ENCODE data around the gene CD300LD. TPM values are rescaled to one million over a fixed set of nuclear protein-coding genes. Genes with fewer than 3 reads are reported as not detected.

CD300LD gene
- total RNA-seq, 5 donors from 2014 or later (not counting 1 experiment from before 2014, with no cell fraction given): 0.47 TPM; not detected in 4

GRCh38 chr17:74610108-74610507, 18.0 kb upstream of the CD300LD start:
- DNase-seq (no peak), ATAC-seq (replicated peaks in 1 of 4) (no peak)
- no peak overlapping the region for H3K27ac ChIP-seq (ENCODE audit: low read length)
- CTCF ChIA-PET: no interaction called here
- Mint-ChIP-seq H3K4me3 (no peak overlapping the region), H3K9me3 (no peaks in the 10 kb centered on the region), H3K36me3 (no peaks in the 10 kb centered on the region), H3K27ac (no peak overlapping the region), H3K27me3 (peaks cover 12 to 42% of the 10 kb centered on the region in 2 donors), H3K4me1 (peaks cover 0 to 6% (median 4%) of the 10 kb centered on the region in 3 donors)
- POLR2A ChIA-PET: no interaction called here
- 31% methylated on average over 2 of the region's 2 CpGs for WGBS (ENCODE audit: insufficient coverage)
- no peak overlapping the region for H3K4me3 ChIP-seq (ENCODE audit: control insufficient read depth in 1 of 2, extremely low read depth in 1 of 2, low read length in 1 of 2)
- H3K4me1 ChIP-seq (ENCODE audit: control insufficient read depth in 1 of 2, extremely low read depth in 1 of 2, insufficient read depth in 2 of 2, low read length in 2 of 2): peaks cover 0 to 12% of the 10 kb centered on the region in 2 experiments
- no peaks in the 10 kb centered on the region for H3K9me3 ChIP-seq
- H3K36me3 ChIP-seq (ENCODE audit: control insufficient read depth in 2 of 2, extremely low read depth in 1 of 2, insufficient read depth in 1 of 2, low read length in 1 of 2): no peaks in the 10 kb centered on the region
- H3K27me3 ChIP-seq (replicated peaks in 1 of 2; ENCODE audit: control insufficient read depth in 2 of 2, extremely low read depth in 1 of 2, insufficient read depth in 2 of 2, low read length in 1 of 2): peaks cover 0 to 60% of the 10 kb centered on the region in 2 experiments

- CTCF ChIA-PET: no interaction called here
- no peak overlapping the region for H3K27ac ChIP-seq (ENCODE audit: low read length)
- 95% methylated on average over 3 of the region's 3 CpGs for WGBS (ENCODE audit: insufficient coverage)
Measured at GRCh38 chr17:74608511-74608910, 16.4 kb upstream of the CD300LD start.

GRCh38 chr17:74607221-74607620, 15.1 kb upstream of the CD300LD start:
- CTCF ChIA-PET: no interaction called here
- no CpG with 5 or more reads among the region's 1 CpG for WGBS (ENCODE audit: insufficient coverage)
- POLR2A ChIA-PET: no interaction called here

More at GRCh38 chr17:74608511-74608910, 16.4 kb upstream of the CD300LD start:
- Histone ChIP-seq H3K27me3 (replicated peaks in 1 of 2; ENCODE audit: control insufficient read depth in 2 of 2, extremely low read depth in 1 of 2, insufficient read depth in 2 of 2, low read length in 1 of 2) (peaks cover 0 to 61% of the 10 kb centered on the region in 2 experiments), H3K4me3 (ENCODE audit: control insufficient read depth in 1 of 2, extremely low read depth in 1 of 2, low read length in 1 of 2) (no peak overlapping the region), H3K36me3 (ENCODE audit: control insufficient read depth in 2 of 2, extremely low read depth in 1 of 2, insufficient read depth in 1 of 2, low read length in 1 of 2) (no peaks in the 10 kb centered on the region), H3K9me3 (no peaks in the 10 kb centered on the region), H3K4me1 (ENCODE audit: control insufficient read depth in 1 of 2, extremely low read depth in 1 of 2, insufficient read depth in 2 of 2, low read length in 2 of 2) (peaks cover 0 to 19% of the 10 kb centered on the region in 2 experiments)
- H3K4me1 Mint-ChIP-seq: peaks cover 0 to 9% (median 7%) of the 10 kb centered on the region in 3 donors
- H3K4me3 Mint-ChIP-seq: no peak overlapping the region
- H3K27me3 Mint-ChIP-seq: peaks cover 7 to 36% of the 10 kb centered on the region in 2 donors
- no peak for ATAC-seq (replicated peaks in 1 of 4)
- no peaks in the 10 kb centered on the region for H3K36me3 Mint-ChIP-seq
- POLR2A ChIA-PET: no interaction called here
- no peak overlapping the region for H3K27ac Mint-ChIP-seq
- DNase-seq: no peak
- no peaks in the 10 kb centered on the region for H3K9me3 Mint-ChIP-seq

GRCh38 chr17:74606050-74606449, 14.0 kb upstream of the CD300LD start:
- H3K4me3 ChIP-seq (ENCODE audit: control insufficient read depth in 1 of 2, extremely low read depth in 1 of 2, low read length in 1 of 2): no peak overlapping the region
- no peaks in the 10 kb centered on the region for H3K36me3 ChIP-seq (ENCODE audit: control insufficient read depth in 2 of 2, extremely low read depth in 1 of 2, insufficient read depth in 1 of 2, low read length in 1 of 2)
- peaks cover 0 to 61% of the 10 kb centered on the region in 2 experiments for H3K27me3 ChIP-seq (replicated peaks in 1 of 2; ENCODE audit: control insufficient read depth in 2 of 2, extremely low read depth in 1 of 2, insufficient read depth in 2 of 2, low read length in 1 of 2)
- H3K4me1 ChIP-seq (ENCODE audit: control insufficient read depth in 1 of 2, extremely low read depth in 1 of 2, insufficient read depth in 2 of 2, low read length in 2 of 2): peaks cover 7 to 27% of the 10 kb centered on the region in 2 experiments
- ChIA-PET POLR2A (no interaction called here), CTCF (no interaction called here)
- no peaks in the 10 kb centered on the region for H3K36me3 Mint-ChIP-seq
- H3K27ac Mint-ChIP-seq: no peak overlapping the region
- no peaks in the 10 kb centered on the region for H3K9me3 Mint-ChIP-seq
- WGBS (ENCODE audit: insufficient coverage): 85% methylated on average over 8 of the region's 8 CpGs
- no peaks in the 10 kb centered on the region for H3K9me3 ChIP-seq
- no peak overlapping the region for H3K27ac ChIP-seq (ENCODE audit: low read length)
- peaks cover 10 to 17% (median 12%) of the 10 kb centered on the region in 3 donors for H3K4me1 Mint-ChIP-seq
- no peak overlapping the region for H3K4me3 Mint-ChIP-seq
- H3K27me3 Mint-ChIP-seq: peaks cover 12 to 39% of the 10 kb centered on the region in 2 donors
- DNase-seq (no peak), ATAC-seq (replicated peaks in 1 of 4) (no peak)

More at GRCh38 chr17:74607221-74607620, 15.1 kb upstream of the CD300LD start:
- no peaks in the 10 kb centered on the region for H3K9me3 ChIP-seq
- Mint-ChIP-seq H3K27me3 (peaks cover 7 to 36% of the 10 kb centered on the region in 2 donors), H3K4me1 (peaks cover 10 to 11% (median 10%) of the 10 kb centered on the region in 3 donors), H3K9me3 (no peaks in the 10 kb centered on the region), H3K36me3 (no peaks in the 10 kb centered on the region), H3K27ac (no peak overlapping the region), H3K4me3 (no peak overlapping the region)
- no peak for DNase-seq
- peaks cover 0 to 63% of the 10 kb centered on the region in 2 experiments for H3K27me3 ChIP-seq (replicated peaks in 1 of 2; ENCODE audit: control insufficient read depth in 2 of 2, extremely low read depth in 1 of 2, insufficient read depth in 2 of 2, low read length in 1 of 2)
- no peak for ATAC-seq (replicated peaks in 1 of 4)
- H3K36me3 ChIP-seq (ENCODE audit: control insufficient read depth in 2 of 2, extremely low read depth in 1 of 2, insufficient read depth in 1 of 2, low read length in 1 of 2): no peaks in the 10 kb centered on the region
- H3K4me3 ChIP-seq (ENCODE audit: control insufficient read depth in 1 of 2, extremely low read depth in 1 of 2, low read length in 1 of 2): no peak overlapping the region
- H3K4me1 ChIP-seq (ENCODE audit: control insufficient read depth in 1 of 2, extremely low read depth in 1 of 2, insufficient read depth in 2 of 2, low read length in 2 of 2): peaks cover 5 to 23% of the 10 kb centered on the region in 2 experiments
- no peak overlapping the region for H3K27ac ChIP-seq (ENCODE audit: low read length)

GRCh38 chr17:74605361-74605760, 13.3 kb upstream of the CD300LD start:
- 93% methylated on average over 3 of the region's 10 CpGs for WGBS (ENCODE audit: insufficient coverage)
- Histone ChIP-seq H3K27me3 (replicated peaks in 1 of 2; ENCODE audit: control insufficient read depth in 2 of 2, extremely low read depth in 1 of 2, insufficient read depth in 2 of 2, low read length in 1 of 2) (peaks cover 0 to 67% of the 10 kb centered on the region in 2 experiments), H3K4me3 (ENCODE audit: control insufficient read depth in 1 of 2, extremely low read depth in 1 of 2, low read length in 1 of 2) (no peak overlapping the region), H3K36me3 (ENCODE audit: control insufficient read depth in 2 of 2, extremely low read depth in 1 of 2, insufficient read depth in 1 of 2, low read length in 1 of 2) (no peaks in the 10 kb centered on the region), H3K27ac (ENCODE audit: low read length) (no peak overlapping the region), H3K9me3 (no peaks in the 10 kb centered on the region), H3K4me1 (ENCODE audit: control insufficient read depth in 1 of 2, extremely low read depth in 1 of 2, insufficient read depth in 2 of 2, low read length in 2 of 2) (peaks cover 7 to 27% of the 10 kb centered on the region in 2 experiments)
- Mint-ChIP-seq H3K36me3 (no peaks in the 10 kb centered on the region), H3K27me3 (peaks cover 16 to 43% of the 10 kb centered on the region in 2 donors), H3K9me3 (no peaks in the 10 kb centered on the region), H3K4me1 (peaks cover 10 to 17% (median 14%) of the 10 kb centered on the region in 3 donors), H3K27ac (no peak overlapping the region), H3K4me3 (no peak overlapping the region)
- DNase-seq: no peak
- no peak for ATAC-seq (replicated peaks in 1 of 4)
- POLR2A ChIA-PET: interaction anchor here in 1 of 2 donors (0.6 kb wide), 1 partner anchor 13 kb away, joined by 3 read pairs; the partner anchor contains the start of gene CD300LD
- CTCF ChIA-PET: no interaction called here

- no peaks in the 10 kb centered on the region for H3K9me3 Mint-ChIP-seq
- Histone ChIP-seq H3K27ac (ENCODE audit: low read length) (no peak overlapping the region), H3K36me3 (ENCODE audit: control insufficient read depth in 2 of 2, extremely low read depth in 1 of 2, insufficient read depth in 1 of 2, low read length in 1 of 2) (no peaks in the 10 kb centered on the region), H3K27me3 (replicated peaks in 1 of 2; ENCODE audit: control insufficient read depth in 2 of 2, extremely low read depth in 1 of 2, insufficient read depth in 2 of 2, low read length in 1 of 2) (peaks cover 0 to 65% of the 10 kb centered on the region in 2 experiments), H3K9me3 (no peaks in the 10 kb centered on the region), H3K4me1 (ENCODE audit: control insufficient read depth in 1 of 2, extremely low read depth in 1 of 2, insufficient read depth in 2 of 2, low read length in 2 of 2) (peaks cover 7 to 27% of the 10 kb centered on the region in 2 experiments), H3K4me3 (ENCODE audit: control insufficient read depth in 1 of 2, extremely low read depth in 1 of 2, low read length in 1 of 2) (no peak overlapping the region)
- H3K27me3 Mint-ChIP-seq: peaks cover 20 to 49% of the 10 kb centered on the region in 2 donors
- 71% methylated on average over 7 of the region's 10 CpGs for WGBS (ENCODE audit: insufficient coverage)
- ATAC-seq (replicated peaks in 1 of 4) (no peak), DNase-seq (no peak)
- no peaks in the 10 kb centered on the region for H3K36me3 Mint-ChIP-seq
- CTCF ChIA-PET: no interaction called here
- no peak overlapping the region for H3K27ac Mint-ChIP-seq
- H3K4me3 Mint-ChIP-seq: no peak overlapping the region
- POLR2A ChIA-PET: interaction anchor here in 1 of 2 donors (0.6 kb wide), 1 partner anchor 12 kb away, joined by 3 read pairs; the partner anchor contains the start of gene CD300LD
- peaks cover 10 to 19% (median 16%) of the 10 kb centered on the region in 3 donors for H3K4me1 Mint-ChIP-seq
Measured at GRCh38 chr17:74604761-74605160, 12.7 kb upstream of the CD300LD start.
